ENCODE data around the gene SLC7A6OS.

SLC7A6OS gene

GRCh38 chr16:68272507-68273209, 38.1 kb downstream of the SLC7A6OS start:
- Histone ChIP-seq H3K27me3 (ENCODE audit: control insufficient read depth, insufficient read depth, low read length) (no peaks in the 10 kb centered on the region), H3K4me3 (ENCODE audit: low read length) (no peak overlapping the region), H3K9ac (ENCODE audit: low read length) (no peak overlapping the region), H3K27ac (ENCODE audit: low read length) (no peak overlapping the region), H3K9me3 (ENCODE audit: control insufficient read depth, low read depth, low read length) (no peaks in the 10 kb centered on the region), H3K36me3 (ENCODE audit: control insufficient read depth, low read depth, low read length) (peaks cover 13% of the 10 kb centered on the region), H3K4me1 (ENCODE audit: control insufficient read depth, low read depth, low read length) (peaks cover 7% of the 10 kb centered on the region)

DNA sequence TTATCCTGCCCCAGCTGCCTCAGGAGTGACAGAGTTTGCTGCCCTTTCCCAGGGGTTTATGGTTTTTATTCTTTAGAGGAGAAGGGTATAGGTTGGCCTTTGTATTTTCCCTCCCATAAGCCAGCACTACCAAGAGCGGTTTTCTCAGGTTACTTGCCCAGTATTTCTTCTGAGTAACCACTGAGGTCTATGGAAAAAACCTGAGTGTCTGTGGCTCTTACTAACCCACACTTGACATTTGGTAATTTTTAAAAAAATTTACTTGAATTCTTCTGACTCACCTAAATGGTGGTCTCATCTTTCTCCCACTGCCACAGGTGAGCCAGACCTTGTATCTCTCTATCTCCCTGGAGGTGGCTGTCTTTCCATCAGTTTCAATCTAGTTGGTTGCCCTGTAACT, 40.4 kb downstream of the SLC7A6OS start:
- Histone ChIP-seq H3K36me3 (ENCODE audit: control insufficient read depth, low read depth, low read length) (peaks cover 13% of the 10 kb centered on the region), H3K9me3 (ENCODE audit: control insufficient read depth, low read depth, low read length) (no peaks in the 10 kb centered on the region), H3K4me1 (ENCODE audit: control insufficient read depth, low read depth, low read length) (peaks cover 14% of the 10 kb centered on the region), H3K4me3 (ENCODE audit: low read length) (no peak overlapping the region), H3K27me3 (ENCODE audit: control insufficient read depth, insufficient read depth, low read length) (peaks cover 5% of the 10 kb centered on the region), H3K27ac (ENCODE audit: low read length) (no peak overlapping the region), H3K9ac (ENCODE audit: low read length) (no peak overlapping the region)

GRCh38 chr16:68269793-68270192, 41.0 kb downstream of the SLC7A6OS start:
- H3K36me3 ChIP-seq (ENCODE audit: control insufficient read depth, low read depth, low read length) = peaks cover 10% of the 10 kb centered on the region
- H3K27ac ChIP-seq (ENCODE audit: low read length) = no peak overlapping the region
- H3K4me1 ChIP-seq (ENCODE audit: control insufficient read depth, low read depth, low read length) = peaks cover 14% of the 10 kb centered on the region
- H3K4me3 ChIP-seq (ENCODE audit: low read length) = no peak overlapping the region
- H3K9me3 ChIP-seq (ENCODE audit: control insufficient read depth, low read depth, low read length) = no peaks in the 10 kb centered on the region
- peaks cover 10% of the 10 kb centered on the region for H3K27me3 ChIP-seq (ENCODE audit: control insufficient read depth, insufficient read depth, low read length)
- H3K9ac ChIP-seq (ENCODE audit: low read length) = no peak overlapping the region

DNA sequence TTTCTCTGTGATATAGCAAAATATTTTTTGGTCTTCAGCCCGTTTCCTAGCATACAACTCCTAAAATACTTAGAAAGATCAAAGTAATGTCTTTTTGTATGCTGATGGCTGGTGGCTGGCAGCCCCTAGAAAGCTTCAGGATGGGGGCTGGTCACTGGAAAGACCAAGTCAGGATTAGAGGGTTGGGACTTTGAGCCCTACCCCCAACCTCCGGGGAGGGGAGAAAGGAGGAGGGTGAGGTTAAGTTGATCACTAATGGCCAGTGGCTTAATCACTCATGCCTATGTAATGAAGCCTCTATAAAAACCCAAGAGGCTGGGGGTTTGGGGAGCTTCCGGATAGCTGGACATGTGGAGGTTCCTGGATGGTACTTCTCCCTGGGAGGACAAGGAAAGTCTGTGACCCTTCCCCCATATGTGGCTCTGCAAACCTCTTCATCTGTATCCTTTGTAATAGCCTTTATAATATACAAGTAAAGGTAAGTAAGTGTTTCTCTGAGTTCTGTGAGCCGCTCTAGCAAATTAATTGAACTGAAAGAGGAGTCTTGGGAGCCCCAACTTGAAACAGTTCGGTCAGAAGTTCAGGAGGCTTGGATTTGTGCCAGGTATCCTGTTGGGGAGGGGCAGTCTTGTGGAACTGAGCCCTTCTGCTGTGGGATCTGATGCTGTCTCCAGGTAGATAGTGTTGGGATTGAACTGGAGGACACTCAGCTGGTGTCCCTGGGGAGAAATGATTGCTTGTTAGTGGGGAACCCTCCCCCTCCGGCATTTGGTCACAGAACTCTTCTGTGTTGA, 42.9 kb downstream of the SLC7A6OS start:
- Histone ChIP-seq H3K4me3 (ENCODE audit: low read length) (peak overlapping the region; percentile 45), H3K36me3 (ENCODE audit: control insufficient read depth, low read depth, low read length) (no peaks in the 10 kb centered on the region), H3K9ac (ENCODE audit: low read length) (peak overlapping the region; percentile 34), H3K27me3 (ENCODE audit: control insufficient read depth, insufficient read depth, low read length) (peaks cover 20% of the 10 kb centered on the region), H3K4me1 (ENCODE audit: control insufficient read depth, low read depth, low read length) (peaks cover 14% of the 10 kb centered on the region), H3K9me3 (ENCODE audit: control insufficient read depth, low read depth, low read length) (no peaks in the 10 kb centered on the region), H3K27ac (ENCODE audit: low read length) (peak overlapping the region; percentile 18)

DNA sequence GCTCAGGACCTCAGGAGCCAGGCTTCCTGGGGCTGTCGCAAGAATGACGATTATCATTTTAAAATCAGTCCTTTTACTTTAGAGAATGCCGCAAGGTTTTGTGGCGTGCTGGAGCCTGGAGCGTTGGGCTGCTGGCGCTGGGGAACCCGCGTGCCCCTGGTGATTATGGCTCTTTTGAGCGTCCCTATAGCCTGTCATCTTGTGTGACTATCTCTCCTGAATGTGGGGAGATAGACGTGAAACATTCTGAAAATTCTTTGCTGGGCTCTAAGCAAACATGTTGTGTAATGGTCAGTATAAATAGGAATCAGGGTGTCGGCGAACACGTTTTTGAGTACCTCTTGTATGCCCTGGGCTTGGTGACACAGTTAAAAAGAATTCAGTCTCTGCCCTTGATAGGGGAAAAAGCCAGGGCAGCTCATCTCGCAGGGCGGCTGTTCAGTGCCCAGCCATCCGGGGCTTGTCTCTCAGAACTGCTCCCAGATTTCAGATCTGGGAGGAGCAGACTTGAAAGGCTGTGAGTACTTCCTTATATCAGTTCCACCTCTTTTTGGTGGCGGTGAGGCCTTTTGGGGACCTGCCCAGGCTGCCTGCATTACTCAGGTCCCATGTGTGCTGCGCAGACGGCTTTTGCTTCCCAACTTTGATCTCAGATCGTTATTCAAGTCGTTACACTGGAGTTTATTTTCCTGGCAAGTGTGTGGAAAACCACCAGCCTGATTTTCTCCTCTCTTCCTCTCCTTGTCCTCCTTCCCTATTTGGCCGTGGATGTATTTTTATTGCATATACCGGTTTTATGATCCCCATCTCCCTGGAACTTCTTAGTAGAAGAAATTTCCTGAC, 45.4 kb downstream of the SLC7A6OS start:
- no peaks in the 10 kb centered on the region for H3K9me3 ChIP-seq (ENCODE audit: control insufficient read depth, low read depth, low read length)
- peak overlapping the region; percentile 84 for H3K4me3 ChIP-seq (ENCODE audit: low read length)
- peak overlapping the region; percentile 61 for H3K9ac ChIP-seq (ENCODE audit: low read length)
- peaks cover 20% of the 10 kb centered on the region for H3K27me3 ChIP-seq (ENCODE audit: control insufficient read depth, insufficient read depth, low read length)
- peaks cover 14% of the 10 kb centered on the region for H3K4me1 ChIP-seq (ENCODE audit: control insufficient read depth, low read depth, low read length)
- no peaks in the 10 kb centered on the region for H3K36me3 ChIP-seq (ENCODE audit: control insufficient read depth, low read depth, low read length)
- H3K27ac ChIP-seq (ENCODE audit: low read length) = no peak overlapping the region

DNA sequence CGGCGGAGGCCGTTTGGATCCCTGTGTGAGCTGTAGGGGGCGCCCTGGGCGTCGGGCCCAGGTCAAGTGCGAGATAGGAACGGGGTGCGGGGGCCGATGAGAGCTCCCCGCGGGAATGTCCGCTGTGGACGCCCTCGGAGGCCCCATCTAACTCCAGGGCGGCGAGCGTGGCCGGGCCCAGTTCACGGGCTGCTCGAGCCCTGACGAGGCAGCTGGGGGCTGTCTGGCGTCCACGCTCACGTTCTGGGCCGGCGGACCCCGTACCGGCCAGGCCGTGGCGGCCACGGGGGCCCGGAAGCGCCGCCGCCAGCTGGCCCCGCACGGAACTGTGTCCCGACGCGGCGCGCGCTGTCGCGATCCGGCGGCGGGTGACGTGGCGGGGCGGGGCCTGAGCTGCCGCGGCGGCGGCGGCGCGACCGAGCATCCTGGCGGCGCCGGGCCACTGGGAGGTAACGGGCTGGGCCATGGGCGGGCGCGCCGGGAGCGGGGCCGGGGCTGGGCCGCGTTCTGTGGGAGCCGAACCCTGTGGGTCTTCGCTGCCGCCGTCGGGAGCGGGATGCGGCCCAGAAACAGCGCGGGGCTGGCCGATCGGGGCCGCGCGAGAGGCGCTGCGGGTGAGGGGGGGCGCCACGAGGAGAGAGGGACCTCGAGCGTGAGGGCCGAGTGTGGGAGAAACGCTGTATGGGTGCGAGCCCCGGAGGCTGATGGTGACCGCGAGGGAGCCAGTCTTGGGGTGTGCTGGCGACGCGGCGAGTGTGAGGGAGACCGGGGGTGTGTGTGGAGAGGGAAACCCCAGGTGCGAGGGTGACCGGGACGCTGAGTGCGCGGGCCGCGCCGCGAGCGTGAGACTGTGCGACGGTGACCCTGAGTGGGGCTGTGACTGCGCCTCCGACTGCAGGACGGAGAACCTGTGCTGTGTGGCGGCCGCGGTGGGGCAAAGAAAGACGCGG, 46.3 kb downstream of the SLC7A6OS start, which contains the start of gene SLC7A6:
Gene SLC7A6, plus strand, starts transcription at position 399 of the 950 bp plus-strand sequence. CDS start 10,201 bp downstream, outside the sequence.
- Histone ChIP-seq H3K27ac (ENCODE audit: low read length) (no peak within 1 kb of the TSS), H3K4me3 (ENCODE audit: low read length) (peak within 1 kb of the TSS; percentile 84), H3K36me3 (ENCODE audit: control insufficient read depth, low read depth, low read length) (no peaks in the 10 kb centered on the region), H3K4me1 (ENCODE audit: control insufficient read depth, low read depth, low read length) (peaks cover 14% of the 10 kb centered on the region), H3K9ac (ENCODE audit: low read length) (peak within 1 kb of the TSS; percentile 61), H3K9me3 (ENCODE audit: control insufficient read depth, low read depth, low read length) (no peaks in the 10 kb centered on the region), H3K27me3 (ENCODE audit: control insufficient read depth, insufficient read depth, low read length) (peaks cover 20% of the 10 kb centered on the region)

DNA sequence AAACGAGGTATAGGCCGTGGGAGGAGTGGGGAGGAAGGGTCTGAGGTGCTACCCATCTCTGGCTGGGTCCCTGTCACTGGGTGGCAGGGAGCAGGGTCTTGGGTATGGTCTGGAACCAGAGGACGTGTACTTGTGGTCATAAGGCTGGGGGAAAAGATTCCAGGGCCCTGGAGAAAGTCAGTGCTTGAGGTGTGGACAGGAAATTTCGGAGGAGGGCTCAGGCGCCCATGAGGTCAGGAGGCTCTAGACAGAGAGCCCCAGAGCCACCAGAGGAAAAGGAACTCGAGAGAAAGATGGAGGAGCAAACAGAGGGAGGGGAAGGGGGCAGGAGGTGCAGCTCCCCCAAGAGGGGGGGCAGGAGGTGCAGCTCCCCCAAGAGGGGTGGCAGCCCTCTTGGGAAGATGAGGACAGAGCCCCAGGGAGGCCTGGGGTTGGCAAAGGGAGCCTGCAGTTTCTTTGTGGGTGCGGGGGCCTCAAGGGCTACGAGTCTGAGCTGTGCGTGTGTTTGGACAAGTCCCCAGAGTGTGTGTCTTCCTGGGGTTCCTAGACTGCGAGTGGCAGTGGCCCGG, 47.1 kb downstream of the SLC7A6OS start:
- Histone ChIP-seq H3K4me1 (ENCODE audit: control insufficient read depth, low read depth, low read length) (peaks cover 14% of the 10 kb centered on the region), H3K36me3 (ENCODE audit: control insufficient read depth, low read depth, low read length) (no peaks in the 10 kb centered on the region), H3K9ac (ENCODE audit: low read length) (no peak overlapping the region), H3K27me3 (ENCODE audit: control insufficient read depth, insufficient read depth, low read length) (peaks cover 20% of the 10 kb centered on the region), H3K9me3 (ENCODE audit: control insufficient read depth, low read depth, low read length) (no peaks in the 10 kb centered on the region), H3K27ac (ENCODE audit: low read length) (no peak overlapping the region), H3K4me3 (ENCODE audit: low read length) (peak overlapping the region; percentile 84)

DNA sequence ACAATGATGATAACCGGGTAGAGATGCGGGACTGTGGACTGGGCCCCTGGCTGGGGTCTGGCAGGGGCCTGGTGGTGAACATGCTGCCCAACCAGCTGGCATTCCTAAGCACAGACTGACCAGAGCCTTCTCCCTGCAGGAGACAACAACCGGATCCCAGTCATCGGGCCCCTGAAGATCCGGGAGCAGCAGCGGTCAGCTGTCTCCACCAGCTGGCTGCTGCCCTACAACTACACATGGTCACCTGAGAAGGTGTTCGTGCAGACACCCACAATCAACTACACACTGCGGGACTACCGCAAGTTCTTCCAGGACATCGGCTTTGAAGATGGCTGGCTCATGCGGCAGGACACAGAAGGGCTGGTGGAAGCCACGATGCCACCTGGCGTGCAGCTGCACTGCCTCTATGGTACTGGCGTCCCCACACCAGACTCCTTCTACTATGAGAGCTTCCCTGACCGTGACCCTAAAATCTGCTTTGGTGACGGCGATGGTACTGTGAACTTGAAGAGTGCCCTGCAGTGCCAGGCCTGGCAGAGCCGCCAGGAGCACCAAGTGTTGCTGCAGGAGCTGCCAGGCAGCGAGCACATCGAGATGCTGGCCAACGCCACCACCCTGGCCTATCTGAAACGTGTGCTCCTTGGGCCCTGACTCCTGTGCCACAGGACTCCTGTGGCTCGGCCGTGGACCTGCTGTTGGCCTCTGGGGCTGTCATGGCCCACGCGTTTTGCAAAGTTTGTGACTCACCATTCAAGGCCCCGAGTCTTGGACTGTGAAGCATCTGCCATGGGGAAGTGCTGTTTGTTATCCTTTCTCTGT, 51.5 kb downstream of the SLC7A6OS start:
- no peak overlapping the region for H3K27ac ChIP-seq (ENCODE audit: low read length)

GRCh38 chr16:68257906-68258800, 52.6 kb downstream of the SLC7A6OS start:
- Histone ChIP-seq H3K4me1 (ENCODE audit: control insufficient read depth, low read depth, low read length) (no peaks in the 10 kb centered on the region), H3K36me3 (ENCODE audit: control insufficient read depth, low read depth, low read length) (no peaks in the 10 kb centered on the region), H3K4me3 (ENCODE audit: low read length) (no peak overlapping the region), H3K9me3 (ENCODE audit: control insufficient read depth, low read depth, low read length) (no peaks in the 10 kb centered on the region), H3K27ac (ENCODE audit: low read length) (no peak overlapping the region), H3K9ac (ENCODE audit: low read length) (no peak overlapping the region), H3K27me3 (ENCODE audit: control insufficient read depth, insufficient read depth, low read length) (peaks cover 2% of the 10 kb centered on the region)

More for the DNA sequence above, 51.5 kb downstream of the SLC7A6OS start:
- no peak overlapping the region for H3K4me3 ChIP-seq (ENCODE audit: low read length)
- H3K27me3 ChIP-seq (ENCODE audit: control insufficient read depth, insufficient read depth, low read length) = peaks cover 8% of the 10 kb centered on the region
- H3K36me3 ChIP-seq (ENCODE audit: control insufficient read depth, low read depth, low read length) = no peaks in the 10 kb centered on the region
- no peaks in the 10 kb centered on the region for H3K4me1 ChIP-seq (ENCODE audit: control insufficient read depth, low read depth, low read length)
- H3K9ac ChIP-seq (ENCODE audit: low read length) = no peak overlapping the region
- H3K9me3 ChIP-seq (ENCODE audit: control insufficient read depth, low read depth, low read length) = no peaks in the 10 kb centered on the region

Measured in iPS-18a (cell line).